LNCAP (cell line): ENCODE data around the gene MRPS14.

ENCODE experiments used
- TF ChIP-seq, protein P1 (sequence below): fragments of 450-650 bp; IDR thresholded peaks from 2 replicates; pipeline ENCODE4 v1.5.1; 2017; ENCODE audit warnings: mild to moderate bottlenecking

Gene MRPS14

GRCh38 chr1:175036476-175036875 is 13.3 kb upstream of the MRPS14 start:
- TF ChIP-seq, protein P1, sequence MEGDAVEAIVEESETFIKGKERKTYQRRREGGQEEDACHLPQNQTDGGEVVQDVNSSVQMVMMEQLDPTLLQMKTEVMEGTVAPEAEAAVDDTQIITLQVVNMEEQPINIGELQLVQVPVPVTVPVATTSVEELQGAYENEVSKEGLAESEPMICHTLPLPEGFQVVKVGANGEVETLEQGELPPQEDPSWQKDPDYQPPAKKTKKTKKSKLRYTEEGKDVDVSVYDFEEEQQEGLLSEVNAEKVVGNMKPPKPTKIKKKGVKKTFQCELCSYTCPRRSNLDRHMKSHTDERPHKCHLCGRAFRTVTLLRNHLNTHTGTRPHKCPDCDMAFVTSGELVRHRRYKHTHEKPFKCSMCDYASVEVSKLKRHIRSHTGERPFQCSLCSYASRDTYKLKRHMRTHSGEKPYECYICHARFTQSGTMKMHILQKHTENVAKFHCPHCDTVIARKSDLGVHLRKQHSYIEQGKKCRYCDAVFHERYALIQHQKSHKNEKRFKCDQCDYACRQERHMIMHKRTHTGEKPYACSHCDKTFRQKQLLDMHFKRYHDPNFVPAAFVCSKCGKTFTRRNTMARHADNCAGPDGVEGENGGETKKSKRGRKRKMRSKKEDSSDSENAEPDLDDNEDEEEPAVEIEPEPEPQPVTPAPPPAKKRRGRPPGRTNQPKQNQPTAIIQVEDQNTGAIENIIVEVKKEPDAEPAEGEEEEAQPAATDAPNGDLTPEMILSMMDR, result no peak

- TF ChIP-seq, protein P1, result no peak
Measured at GRCh38 chr1:175035865-175036264, 12.6 kb upstream of the MRPS14 start.

DNA sequence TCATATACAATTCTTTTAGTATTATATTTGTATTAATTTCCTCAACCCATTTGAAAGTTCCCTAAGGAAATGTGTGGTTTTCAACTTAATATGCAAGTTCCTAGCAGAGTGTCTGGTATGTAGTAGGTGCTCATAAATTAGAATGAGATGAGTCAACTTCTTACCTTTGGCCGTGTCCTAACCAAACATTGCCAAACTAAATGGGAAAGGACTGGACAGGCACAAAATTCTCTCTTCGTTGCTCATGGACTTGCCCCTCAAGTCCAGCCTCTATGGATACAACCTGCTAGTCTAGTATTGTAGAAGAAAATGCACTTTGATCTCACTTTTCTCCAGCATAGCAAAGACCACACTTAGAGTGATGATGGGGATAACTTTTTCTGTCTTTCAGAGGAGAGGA is 11.6 kb upstream of the MRPS14 start:
- TF ChIP-seq, protein P1, result no peak

GRCh38 chr1:175033953-175034352 is 10.7 kb upstream of the MRPS14 start:
- TF ChIP-seq, protein P1, result no peak

GRCh38 chr1:175024773-175025172 is 1.5 kb upstream of the MRPS14 start:
- TF ChIP-seq, protein P1, result no peak

DNA sequence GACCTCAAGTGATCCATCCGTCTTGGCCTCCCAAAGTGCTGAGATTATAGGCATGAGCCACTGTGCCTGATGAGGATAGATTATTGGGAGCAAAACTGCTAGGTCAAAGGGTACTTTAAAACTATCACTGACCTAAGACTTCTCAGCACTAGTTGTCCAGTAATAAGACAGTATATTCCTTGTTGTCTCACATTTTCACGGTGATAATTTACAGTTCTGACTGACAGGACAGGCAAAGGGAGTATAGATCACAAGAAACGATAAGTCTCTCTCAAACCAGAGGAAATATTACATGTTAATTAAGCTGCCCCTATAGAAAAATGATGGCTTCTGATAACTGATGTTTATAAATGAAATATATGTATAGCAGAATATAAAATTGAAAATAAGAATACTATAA is 3.7 kb downstream of the MRPS14 start:
- TF ChIP-seq, protein P1, result no peak

- TF ChIP-seq, protein P1, result no peak
Measured at GRCh38 chr1:175015243-175015642, 8.0 kb downstream of the MRPS14 start.

GRCh38 chr1:175013445-175013844 is 9.8 kb downstream of the MRPS14 start:
- TF ChIP-seq, protein P1, result no peak
